ENCODE data around the gene RAE1.

DNA sequence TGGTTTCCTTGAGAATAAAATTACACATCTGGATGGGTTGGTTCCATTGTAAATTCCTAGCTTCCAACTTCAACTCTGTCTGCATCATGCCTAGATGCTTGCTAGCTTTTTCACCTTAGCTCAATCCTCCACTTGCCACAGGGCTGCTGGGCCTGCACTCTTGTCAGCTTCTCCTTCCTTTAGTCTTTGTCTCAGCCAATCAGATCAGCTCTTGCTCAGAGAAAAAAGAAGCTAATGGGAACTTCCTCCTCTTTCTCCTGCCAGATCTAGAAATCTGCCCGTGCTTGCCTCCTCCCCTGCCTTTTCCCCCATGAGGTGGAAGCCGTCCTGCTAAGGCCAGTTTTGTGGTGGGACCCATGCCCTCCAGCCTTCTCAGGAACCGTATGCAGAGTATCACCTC lies 18.5 kb downstream of the RAE1 start:
- no peak for TF ChIP-seq POLR2A (IDR thresholded peaks at IDR 0.05)
- TF ChIP-seq, protein P1, sequence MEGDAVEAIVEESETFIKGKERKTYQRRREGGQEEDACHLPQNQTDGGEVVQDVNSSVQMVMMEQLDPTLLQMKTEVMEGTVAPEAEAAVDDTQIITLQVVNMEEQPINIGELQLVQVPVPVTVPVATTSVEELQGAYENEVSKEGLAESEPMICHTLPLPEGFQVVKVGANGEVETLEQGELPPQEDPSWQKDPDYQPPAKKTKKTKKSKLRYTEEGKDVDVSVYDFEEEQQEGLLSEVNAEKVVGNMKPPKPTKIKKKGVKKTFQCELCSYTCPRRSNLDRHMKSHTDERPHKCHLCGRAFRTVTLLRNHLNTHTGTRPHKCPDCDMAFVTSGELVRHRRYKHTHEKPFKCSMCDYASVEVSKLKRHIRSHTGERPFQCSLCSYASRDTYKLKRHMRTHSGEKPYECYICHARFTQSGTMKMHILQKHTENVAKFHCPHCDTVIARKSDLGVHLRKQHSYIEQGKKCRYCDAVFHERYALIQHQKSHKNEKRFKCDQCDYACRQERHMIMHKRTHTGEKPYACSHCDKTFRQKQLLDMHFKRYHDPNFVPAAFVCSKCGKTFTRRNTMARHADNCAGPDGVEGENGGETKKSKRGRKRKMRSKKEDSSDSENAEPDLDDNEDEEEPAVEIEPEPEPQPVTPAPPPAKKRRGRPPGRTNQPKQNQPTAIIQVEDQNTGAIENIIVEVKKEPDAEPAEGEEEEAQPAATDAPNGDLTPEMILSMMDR (IDR thresholded peaks at IDR 0.05 in 4 of 5, conservative IDR thresholded peaks at IDR 0.05 in 1 of 5): no peak
